PC-9 (cell line): ENCODE data around the gene TMC8. TPM values are rescaled to one million over a fixed set of nuclear protein-coding genes. Genes with fewer than 3 reads are reported as not detected.

Experiments used
- BruUV-seq: library from RNA; stranded (reverse); fragments of 400-500 nt; replicated peaks from 2 replicates; lab custom pipeline; 2021; lab: Mats Ljungman, UMichigan
- CTCF ChIA-PET: fragments of 300-600 bp; sonication (Branson Sonifier 250); formaldehyde crosslinking; loops from one replicate; lab custom pipeline; 2022; ENCODE audit warnings: antibody characterized with exemption; lab: Charles Lee
- POLR2A ChIA-PET: fragments of 300-600 bp; sonication (Branson Sonifier 250); formaldehyde crosslinking; loops from one replicate; lab custom pipeline; 2022; ENCODE audit warnings: antibody characterized with exemption; ENCODE audit not compliant: unreplicated experiment; lab: Charles Lee
- DNase-seq, 2 experiments: peaks; one replicate each; pipeline versions ENCODE4 v3.0.0 to v3.0.0-alpha.2; 2015 to 2022; ENCODE audit warnings: mixed read lengths in 1 of 2
- H2AFZ ChIP-seq: fragments of 200-600 bp; sonication (generic); 2 replicates; pipeline ENCODE4 v1.8.1; 2017; ENCODE audit warnings: antibody characterized with exemption
- H3F3A ChIP-seq: fragments of 200-600 bp; sonication (generic); 2 replicates; pipeline ENCODE4 v1.8.1; 2017; ENCODE audit warnings: antibody characterized with exemption, mild to moderate bottlenecking, low read depth; ENCODE audit not compliant: insufficient read depth
- H3K27ac ChIP-seq: fragments of 200-600 bp; sonication (generic); 2 replicates; pipeline ENCODE4 v1.6.1; 2016; ENCODE audit warnings: mixed run types
- H3K27me3 ChIP-seq: fragments of 200-600 bp; sonication (generic); 2 replicates; pipeline ENCODE4 v1.6.1; 2016; ENCODE audit warnings: low read depth, mixed run types; ENCODE audit not compliant: insufficient read depth
- H3K36me3 ChIP-seq: fragments of 200-600 bp; sonication (generic); 2 replicates; pipeline ENCODE4 v1.6.1; 2016; ENCODE audit warnings: low read depth, mixed run types
- H3K4me1 ChIP-seq: fragments of 200-600 bp; sonication (generic); replicated peaks from 2 replicates; pipeline ENCODE4 v1.6.1; 2016; ENCODE audit warnings: mixed run types; ENCODE audit not compliant: insufficient read depth
- H3K4me2 ChIP-seq: fragments of 200-600 bp; sonication (generic); 2 replicates; pipeline ENCODE4 v1.6.1; 2017; ENCODE audit warnings: mixed run types
- H3K4me3 ChIP-seq: fragments of 200-600 bp; sonication (generic); 2 replicates; pipeline ENCODE4 v1.6.1; 2016; ENCODE audit warnings: mixed run types
- H3K79me2 ChIP-seq: fragments of 200-600 bp; sonication (generic); 2 replicates; pipeline ENCODE4 v1.6.1; 2017; ENCODE audit warnings: low read depth, mixed run types
- H3K9me2 ChIP-seq: fragments of 200-600 bp; sonication (generic); 2 replicates; pipeline ENCODE4 v1.8.1; 2017; ENCODE audit warnings: mild to moderate bottlenecking; ENCODE audit not compliant: insufficient read depth
- H3K9me3 ChIP-seq: fragments of 200-600 bp; sonication (generic); 2 replicates; pipeline ENCODE4 v1.8.1; 2016; ENCODE audit warnings: low read depth; ENCODE audit not compliant: insufficient read depth
- H4K20me1 ChIP-seq: fragments of 200-600 bp; sonication (generic); 2 replicates; pipeline ENCODE4 v1.8.1; 2017; ENCODE audit not compliant: insufficient read depth
- EZH2 ChIP-seq: fragments of 200-600 bp; sonication (generic); IDR thresholded peaks from 2 replicates; pipeline ENCODE4 v1.8.0; 2017; ENCODE audit warnings: antibody characterized with exemption, low read depth
- intact Hi-C: fragments of 100-400 bp; cut with micrococcal nuclease; formaldehyde crosslinking; loops from one replicate; pipeline ENCODE4 v1.10.0; 2022; ENCODE audit not compliant: unreplicated experiment
- total RNA-seq: library from RNA; stranded (reverse); gene quantifications from 2 replicates; pipeline ENCODE4 v1.2.3, GENCODE V29; 2021
- TF ChIP-seq, protein P1 (sequence below): fragments of 200-600 bp; sonication (generic); conservative IDR thresholded peaks from 2 replicates; pipeline ENCODE4 v1.6.1; 2017; ENCODE audit warnings: mixed run types, antibody characterized with exemption, mild to moderate bottlenecking, moderate library complexity

The TMC8 gene
- total RNA-seq, 1 experiment from 2014 or later: 1.9 TPM

DNA sequence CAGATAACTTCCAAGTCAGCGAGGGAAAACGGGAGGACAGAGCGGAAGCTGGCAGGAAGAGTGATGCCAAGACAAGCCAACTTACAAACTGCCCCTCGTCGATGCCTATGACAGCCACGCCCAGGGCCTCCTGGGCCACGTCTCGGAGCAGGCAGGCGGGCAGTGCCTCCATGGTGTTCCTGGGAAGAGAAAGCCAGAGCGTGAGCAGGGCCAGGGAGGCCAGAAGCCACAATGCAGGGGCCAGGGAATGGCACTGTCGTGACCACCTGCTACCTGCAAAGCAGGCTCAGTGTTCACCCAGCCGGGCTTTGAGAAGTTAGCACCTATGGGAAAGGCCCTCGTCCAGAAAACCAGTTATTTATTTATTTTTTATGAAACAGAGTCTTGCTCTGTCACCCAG, 51.9 kb downstream of the TMC8 start:
- H4K20me1 ChIP-seq: no peaks in the 10 kb centered on the region
- no peaks in the 10 kb centered on the region for H3K9me3 ChIP-seq
- no peaks in the 10 kb centered on the region for H3K9me2 ChIP-seq
- TF ChIP-seq EZH2: no peak
- TF ChIP-seq, protein P1, sequence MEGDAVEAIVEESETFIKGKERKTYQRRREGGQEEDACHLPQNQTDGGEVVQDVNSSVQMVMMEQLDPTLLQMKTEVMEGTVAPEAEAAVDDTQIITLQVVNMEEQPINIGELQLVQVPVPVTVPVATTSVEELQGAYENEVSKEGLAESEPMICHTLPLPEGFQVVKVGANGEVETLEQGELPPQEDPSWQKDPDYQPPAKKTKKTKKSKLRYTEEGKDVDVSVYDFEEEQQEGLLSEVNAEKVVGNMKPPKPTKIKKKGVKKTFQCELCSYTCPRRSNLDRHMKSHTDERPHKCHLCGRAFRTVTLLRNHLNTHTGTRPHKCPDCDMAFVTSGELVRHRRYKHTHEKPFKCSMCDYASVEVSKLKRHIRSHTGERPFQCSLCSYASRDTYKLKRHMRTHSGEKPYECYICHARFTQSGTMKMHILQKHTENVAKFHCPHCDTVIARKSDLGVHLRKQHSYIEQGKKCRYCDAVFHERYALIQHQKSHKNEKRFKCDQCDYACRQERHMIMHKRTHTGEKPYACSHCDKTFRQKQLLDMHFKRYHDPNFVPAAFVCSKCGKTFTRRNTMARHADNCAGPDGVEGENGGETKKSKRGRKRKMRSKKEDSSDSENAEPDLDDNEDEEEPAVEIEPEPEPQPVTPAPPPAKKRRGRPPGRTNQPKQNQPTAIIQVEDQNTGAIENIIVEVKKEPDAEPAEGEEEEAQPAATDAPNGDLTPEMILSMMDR: no peak
- peaks cover 4% of the 10 kb centered on the region for H3K4me1 ChIP-seq
- ChIA-PET POLR2A (interaction anchor here (0.7 kb wide), 1 partner anchor 38 kb away, joined by 4 read pairs; no protein-coding TSS in a partner anchor), CTCF (interaction anchor here (0.6 to 0.7 kb wide), 2 partner anchors 37 to 597 kb away, joined by 4 to 9 read pairs; no protein-coding TSS in a partner anchor)
- BruUV-seq: no TSS peak
- H3K36me3 ChIP-seq: no peaks in the 10 kb centered on the region
- no peak overlapping the region for H3K4me2 ChIP-seq
- peaks cover 9% of the 10 kb centered on the region; the same call in 1 of the 2 replicates for H3K79me2 ChIP-seq
- H2AFZ ChIP-seq: no peak overlapping the region
- no peak overlapping the region for H3K27ac ChIP-seq
- H3K4me3 ChIP-seq: no peak overlapping the region
- DNase-seq: no peak
- peaks cover 6% of the 10 kb centered on the region; the same call in 1 of the 2 replicates for H3F3A ChIP-seq
- no peaks in the 10 kb centered on the region for H3K27me3 ChIP-seq
- intact Hi-C loops: no loop called here

DNA sequence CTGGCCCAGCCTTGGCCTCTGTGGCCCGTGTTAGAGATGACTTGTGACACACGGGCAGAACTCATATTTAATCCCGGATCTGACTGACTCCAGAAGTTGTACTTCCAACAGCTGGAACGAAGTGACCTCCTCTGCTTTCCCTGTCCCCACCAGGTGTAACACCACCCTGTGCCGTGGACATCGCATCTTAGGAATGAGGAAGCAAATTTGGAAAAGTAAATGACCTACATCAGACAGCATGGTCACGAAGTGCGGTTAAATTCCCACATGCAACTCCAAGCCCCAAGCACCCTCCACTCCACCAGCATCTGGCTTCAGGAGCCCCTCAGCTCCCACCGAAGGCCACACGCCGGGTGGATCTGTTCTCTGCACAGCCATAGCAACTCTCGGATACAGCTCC, 53.3 kb downstream of the TMC8 start:
- no peaks in the 10 kb centered on the region for H3K9me3 ChIP-seq
- peaks cover 16% of the 10 kb centered on the region; the same call in 1 of the 2 replicates for H3K79me2 ChIP-seq
- TF ChIP-seq, protein P1: no peak
- TF ChIP-seq EZH2: no peak
- peaks cover 6% of the 10 kb centered on the region; the same call in 1 of the 2 replicates for H3F3A ChIP-seq
- H3K36me3 ChIP-seq: no peaks in the 10 kb centered on the region
- H2AFZ ChIP-seq: no peak overlapping the region
- no peaks in the 10 kb centered on the region for H3K9me2 ChIP-seq
- no TSS peak for BruUV-seq
- DNase-seq: no peak
- H3K27ac ChIP-seq: no peak overlapping the region
- H3K4me1 ChIP-seq: peaks cover 8% of the 10 kb centered on the region
- no peak overlapping the region for H3K4me3 ChIP-seq
- ChIA-PET POLR2A (no interaction called here), CTCF (no interaction called here)
- no peaks in the 10 kb centered on the region for H4K20me1 ChIP-seq
- H3K4me2 ChIP-seq: no peak overlapping the region
- intact Hi-C loops: no loop called here
- H3K27me3 ChIP-seq: no peaks in the 10 kb centered on the region

DNA sequence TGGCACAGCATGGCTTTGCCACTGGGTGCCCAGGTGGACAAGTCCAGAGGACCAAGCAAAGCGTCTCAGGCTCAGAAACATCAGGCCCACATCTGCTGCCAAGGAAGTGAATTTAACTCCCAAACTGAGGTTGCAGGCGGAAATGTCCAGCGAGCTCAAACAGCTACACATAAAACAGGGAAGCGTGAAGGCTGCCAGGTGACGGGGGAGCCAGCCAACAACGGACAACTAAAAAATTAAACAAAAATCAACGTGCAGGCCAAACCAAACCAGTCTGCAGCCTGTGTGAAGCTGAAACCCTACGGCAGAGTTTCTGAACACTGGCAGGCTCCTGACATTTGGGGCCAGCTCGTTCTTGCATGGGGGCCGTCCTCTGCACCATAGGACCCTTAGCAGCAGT, 53.8 kb downstream of the TMC8 start:
- Histone ChIP-seq H3K79me2 (peaks cover 16% of the 10 kb centered on the region; the same call in 1 of the 2 replicates), H4K20me1 (no peaks in the 10 kb centered on the region), H3K9me2 (no peaks in the 10 kb centered on the region), H3K4me3 (no peak overlapping the region), H3K4me1 (peaks cover 8% of the 10 kb centered on the region), H2AFZ (no peak overlapping the region), H3F3A (peaks cover 6% of the 10 kb centered on the region; the same call in 1 of the 2 replicates), H3K36me3 (no peaks in the 10 kb centered on the region), H3K27me3 (no peaks in the 10 kb centered on the region), H3K9me3 (no peaks in the 10 kb centered on the region), H3K4me2 (no peak overlapping the region), H3K27ac (no peak overlapping the region)
- TF ChIP-seq EZH2: no peak
- TF ChIP-seq, protein P1: no peak
- DNase-seq: no peak
- CTCF ChIA-PET: no interaction called here
- POLR2A ChIA-PET: no interaction called here
- no TSS peak for BruUV-seq
- intact Hi-C loops: no loop called here
